ENCODE data around the gene SFMBT1. TPM values are rescaled to one million over a fixed set of nuclear protein-coding genes. Genes with fewer than 3 reads are reported as not detected.

Gene SFMBT1
- total RNA-seq, 2 donors from 2014 or later, result 7.4 to 13.5 TPM

GRCh38 chr3:52917044-52917443 lies 128.8 kb downstream of the SFMBT1 start:
- no peak for TF ChIP-seq CTCF (IDR thresholded peaks at IDR 0.05)
- ATAC-seq (ENCODE audit: insufficient number of reproducible peaks, low FRiP score, low read depth), result no peak
- Histone ChIP-seq H3K36me3 (peaks cover 17% of the 10 kb centered on the region), H3K27me3 (replicated peaks; ENCODE audit: insufficient read depth) (no peaks in the 10 kb centered on the region), H3K4me1 (ENCODE audit: control insufficient read depth in 1 of 2, low read depth in 2 of 2) (peaks cover 0 to 4% of the 10 kb centered on the region in 2 donors), H3K9me3 (no peaks in the 10 kb centered on the region), H3K27ac (no peak overlapping the region), H3K4me3 (no peak overlapping the region)
- no peak for DNase-seq (ENCODE audit: low spot score)

GRCh38 chr3:52915294-52915693 lies 130.6 kb downstream of the SFMBT1 start:
- peak overlapping the region in 1 of 2 donors; percentile 49 for H3K27ac ChIP-seq
- peaks cover 0 to 4% of the 10 kb centered on the region in 2 donors for H3K4me1 ChIP-seq (ENCODE audit: control insufficient read depth in 1 of 2, low read depth in 2 of 2)
- H3K27me3 ChIP-seq (replicated peaks; ENCODE audit: insufficient read depth), result no peaks in the 10 kb centered on the region
- H3K36me3 ChIP-seq, result peaks cover 12% of the 10 kb centered on the region
- no peak for TF ChIP-seq CTCF (IDR thresholded peaks at IDR 0.05)
- ATAC-seq (ENCODE audit: insufficient number of reproducible peaks, low FRiP score, low read depth) (no peak), DNase-seq (ENCODE audit: low spot score) (no peak)
- H3K9me3 ChIP-seq, result no peaks in the 10 kb centered on the region
- H3K4me3 ChIP-seq, result no peak overlapping the region

GRCh38 chr3:52912885-52913731 lies 132.8 kb downstream of the SFMBT1 start:
- Histone ChIP-seq H3K27ac (no peak overlapping the region), H3K36me3 (peaks cover 2% of the 10 kb centered on the region), H3K9me3 (no peaks in the 10 kb centered on the region), H3K4me3 (no peak overlapping the region), H3K27me3 (replicated peaks; ENCODE audit: insufficient read depth) (no peaks in the 10 kb centered on the region), H3K4me1 (ENCODE audit: control insufficient read depth in 1 of 2, low read depth in 2 of 2) (peaks cover 0 to 4% of the 10 kb centered on the region in 2 donors)
- no peak for DNase-seq (ENCODE audit: low spot score)
- no peak for TF ChIP-seq CTCF (IDR thresholded peaks at IDR 0.05)
- no peak for ATAC-seq (ENCODE audit: insufficient number of reproducible peaks, low FRiP score, low read depth)

GRCh38 chr3:52910823-52911222 lies 135.1 kb downstream of the SFMBT1 start:
- Histone ChIP-seq H3K9me3 (no peaks in the 10 kb centered on the region), H3K4me1 (ENCODE audit: control insufficient read depth in 1 of 2, low read depth in 2 of 2) (peaks cover 0 to 4% of the 10 kb centered on the region in 2 donors), H3K36me3 (peaks cover 6% of the 10 kb centered on the region), H3K4me3 (no peak overlapping the region), H3K27me3 (replicated peaks; ENCODE audit: insufficient read depth) (no peaks in the 10 kb centered on the region), H3K27ac (no peak overlapping the region)
- no peak for TF ChIP-seq CTCF (IDR thresholded peaks at IDR 0.05)
- DNase-seq (ENCODE audit: low spot score), result no peak
- no peak for ATAC-seq (ENCODE audit: insufficient number of reproducible peaks, low FRiP score, low read depth)

GRCh38 chr3:52907497-52907896 lies 138.4 kb downstream of the SFMBT1 start:
- Histone ChIP-seq H3K4me3 (no peak overlapping the region), H3K27me3 (replicated peaks; ENCODE audit: insufficient read depth) (no peaks in the 10 kb centered on the region), H3K27ac (no peak overlapping the region), H3K4me1 (ENCODE audit: control insufficient read depth in 1 of 2, low read depth in 2 of 2) (no peaks in the 10 kb centered on the region), H3K36me3 (peaks cover 12% of the 10 kb centered on the region), H3K9me3 (no peaks in the 10 kb centered on the region)
- ATAC-seq (ENCODE audit: insufficient number of reproducible peaks, low FRiP score, low read depth) (no peak), DNase-seq (ENCODE audit: low spot score) (no peak)
- TF ChIP-seq CTCF (IDR thresholded peaks at IDR 0.05), result no peak
